Lower leg skin (tissue), 4 donors: ENCODE results near the gene CYP11A1. TPM values are rescaled to one million over a fixed set of nuclear protein-coding genes. Genes with fewer than 3 reads are reported as not detected.

ENCODE experiments used
- DNase-seq, 2 donors: peaks; one replicate each; pipeline ENCODE4 v3.0.0-alpha.2; 2019; ENCODE audit warnings: low spot score in 2 of 2
- H3K4me3 ChIP-seq: fragments of 200-600 bp; sonication (generic); 2 replicates; pipeline ENCODE4 v1.5.1; 2017; ENCODE audit warnings: mild to moderate bottlenecking, low read depth; ENCODE audit not compliant: poor library complexity, severe bottlenecking
- POLR2A ChIP-seq, 2 donors: fragments of 450-650 bp; IDR thresholded peaks; one replicate each; pipeline ENCODE4 v1.6.1; 2016 to 2017; ENCODE audit warnings: antibody characterized with exemption in 2 of 2, mild to moderate bottlenecking in 1 of 2, moderate library complexity in 1 of 2
- WGBS, 2 donors: methylation state at CpG; one replicate each; pipeline ENCODE4 v1.1.5; 2018; 5-methylcytosine and 5-hydroxymethylcytosine counted together
- intact Hi-C: fragments of 100-400 bp; cut with DNase I; formaldehyde crosslinking; loops from one replicate; pipeline ENCODE4 v1.15.0; 2023; ENCODE audit warnings: low total_unique reads
- total RNA-seq, 4 donors: library from RNA; depleted of rRNA; stranded (reverse); fragments of >200 nt; gene quantifications; one replicate each; pipeline ENCODE4 v1.1.0, GENCODE V29; 2016
- TF ChIP-seq, protein P1 (sequence below), 3 donors: fragments of 450-650 bp; IDR thresholded peaks; one replicate each; pipeline ENCODE4 v1.5.1; 2016; ENCODE audit warnings: antibody characterized with exemption in 3 of 3, mild to moderate bottlenecking in 3 of 3, moderate library complexity in 2 of 3

CYP11A1 gene
- total RNA-seq, 4 donors from 2014 or later: 0.34 to 0.75 (median 0.49) TPM; not detected in 1

DNA sequence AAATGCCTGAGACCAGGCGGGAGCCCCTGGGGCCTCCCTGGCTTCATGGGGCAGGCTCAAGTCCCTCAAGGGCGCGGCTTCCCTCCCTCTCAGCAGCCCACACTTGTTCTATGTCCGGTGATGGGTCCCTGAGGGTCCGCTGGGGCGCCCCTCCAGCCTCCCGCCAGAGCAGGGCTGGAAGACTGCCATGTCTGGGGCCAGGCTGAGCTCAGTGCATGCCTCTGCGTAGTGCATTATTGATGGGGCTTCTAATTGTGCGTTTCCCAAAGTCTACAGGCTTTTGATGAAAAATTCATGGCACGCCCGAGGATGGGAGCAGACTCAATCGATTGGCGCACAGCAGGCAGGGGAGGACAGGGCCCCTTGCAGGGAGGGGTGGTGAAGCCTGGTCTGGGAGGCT is 51.3 kb downstream of the CYP11A1 start:
- intact Hi-C loops: loop anchor here (5.0 kb wide), 1 partner anchor 189 kb away; no protein-coding TSS in a partner anchor
- no peak for DNase-seq
- no peak for TF ChIP-seq POLR2A (IDR thresholded peaks at IDR 0.05)
- TF ChIP-seq, protein P1, sequence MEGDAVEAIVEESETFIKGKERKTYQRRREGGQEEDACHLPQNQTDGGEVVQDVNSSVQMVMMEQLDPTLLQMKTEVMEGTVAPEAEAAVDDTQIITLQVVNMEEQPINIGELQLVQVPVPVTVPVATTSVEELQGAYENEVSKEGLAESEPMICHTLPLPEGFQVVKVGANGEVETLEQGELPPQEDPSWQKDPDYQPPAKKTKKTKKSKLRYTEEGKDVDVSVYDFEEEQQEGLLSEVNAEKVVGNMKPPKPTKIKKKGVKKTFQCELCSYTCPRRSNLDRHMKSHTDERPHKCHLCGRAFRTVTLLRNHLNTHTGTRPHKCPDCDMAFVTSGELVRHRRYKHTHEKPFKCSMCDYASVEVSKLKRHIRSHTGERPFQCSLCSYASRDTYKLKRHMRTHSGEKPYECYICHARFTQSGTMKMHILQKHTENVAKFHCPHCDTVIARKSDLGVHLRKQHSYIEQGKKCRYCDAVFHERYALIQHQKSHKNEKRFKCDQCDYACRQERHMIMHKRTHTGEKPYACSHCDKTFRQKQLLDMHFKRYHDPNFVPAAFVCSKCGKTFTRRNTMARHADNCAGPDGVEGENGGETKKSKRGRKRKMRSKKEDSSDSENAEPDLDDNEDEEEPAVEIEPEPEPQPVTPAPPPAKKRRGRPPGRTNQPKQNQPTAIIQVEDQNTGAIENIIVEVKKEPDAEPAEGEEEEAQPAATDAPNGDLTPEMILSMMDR (IDR thresholded peaks at IDR 0.05): no peak
- H3K4me3 ChIP-seq: no peak overlapping the region
- 40 to 54% methylated on average over 13 of the region's 13 CpGs for WGBS, 2 donors

GRCh38 chr15:74315626-74316025 is 51.8 kb downstream of the CYP11A1 start:
- WGBS, 2 donors: 77% methylated on average over 5 of the region's 5 CpGs
- intact Hi-C loops: loop anchor here (5.0 kb wide), 1 partner anchor 188 kb away; no protein-coding TSS in a partner anchor
- TF ChIP-seq, protein P1 (IDR thresholded peaks at IDR 0.05): no peak
- TF ChIP-seq POLR2A (IDR thresholded peaks at IDR 0.05): no peak
- DNase-seq: no peak
- H3K4me3 ChIP-seq: no peak overlapping the region

DNA sequence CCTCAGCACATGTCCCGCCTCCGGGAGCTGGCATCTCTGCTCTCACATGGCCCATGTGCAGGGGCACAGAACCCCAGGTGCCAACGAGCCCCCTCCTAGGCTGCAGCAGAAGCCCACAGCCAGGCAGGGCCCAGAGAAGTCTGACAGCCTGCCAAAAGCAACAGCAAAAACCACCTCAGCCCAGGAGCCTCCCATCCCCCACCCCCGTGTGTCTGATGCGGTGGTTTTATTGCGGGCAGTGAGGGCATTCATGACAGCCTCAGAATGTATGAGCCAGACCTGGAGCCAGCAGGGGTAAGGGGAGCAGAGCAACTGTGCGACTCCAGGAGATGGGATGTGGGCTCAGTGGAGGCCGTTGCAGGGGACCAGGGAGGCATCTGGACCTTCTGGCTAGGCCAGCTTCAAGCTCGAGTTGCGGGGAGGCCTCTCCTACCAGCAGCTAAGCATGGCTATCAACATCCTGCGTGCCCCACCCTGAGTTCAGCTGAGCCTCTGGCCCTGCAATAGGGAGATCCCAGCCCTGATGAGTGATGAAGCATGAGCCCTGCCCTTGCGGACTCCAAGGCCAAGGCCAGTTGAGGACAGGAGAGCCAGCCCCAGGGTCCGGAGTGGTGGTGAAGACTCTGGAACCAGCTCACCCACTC is 52.5 kb downstream of the CYP11A1 start:
- 67 to 77% methylated on average over 13 of the region's 13 CpGs for WGBS, 2 donors
- intact Hi-C loops: loop anchor here (5.0 kb wide), 1 partner anchor 188 kb away; no protein-coding TSS in a partner anchor
- no peak overlapping the region for H3K4me3 ChIP-seq
- no peak for TF ChIP-seq POLR2A (IDR thresholded peaks at IDR 0.05)
- TF ChIP-seq, protein P1 (IDR thresholded peaks at IDR 0.05): no peak
- DNase-seq: no peak

- no peak overlapping the region for H3K4me3 ChIP-seq
- WGBS, 2 donors: 89 to 91% methylated on average over 7 of the region's 7 CpGs
- TF ChIP-seq, protein P1 (IDR thresholded peaks at IDR 0.05): no peak
- TF ChIP-seq POLR2A (IDR thresholded peaks at IDR 0.05): no peak
- no peak for DNase-seq
- intact Hi-C loops: no loop called here
Observed at GRCh38 chr15:74313889-74314288, 53.6 kb downstream of the CYP11A1 start.

GRCh38 chr15:74312445-74313007 is 54.9 kb downstream of the CYP11A1 start:
- intact Hi-C loops: no loop called here
- DNase-seq: no peak
- H3K4me3 ChIP-seq: no peak overlapping the region
- 68 to 85% methylated on average over 9 of the region's 9 CpGs for WGBS, 2 donors
- TF ChIP-seq, protein P1 (IDR thresholded peaks at IDR 0.05): no peak
- TF ChIP-seq POLR2A (IDR thresholded peaks at IDR 0.05): no peak
